IPS-NIHi7 (cell line): ENCODE data around the gene CRX.
"Not testable (repeated sequence)": the region's sequence is repeated elsewhere in the genome, so short reads cannot be mapped to it uniquely, and the experiment has no call there.

Source experiments
- DNase-seq: peaks from one replicate; pipeline ENCODE4 v3.0.0; 2012; ENCODE audit warnings: mixed read lengths; ENCODE audit errors: extremely low spot score

CRX gene

GRCh38 chr19:47803671-47804070, 18.1 kb upstream of the CRX start:
- DNase-seq, result not testable (repeated sequence)

GRCh38 chr19:47804451-47804850, 17.3 kb upstream of the CRX start, which contains the start of gene TPRX1:
TSS of gene TPRX1 (minus strand) at chr19:47804551. CDS start at chr19:47804539, 12 bp downstream.
- DNase-seq, result not testable (repeated sequence)

GRCh38 chr19:47805313-47805712, 16.4 kb upstream of the CRX start:
- no peak for DNase-seq

- DNase-seq, result no peak
These were observed 15.3 kb upstream of the CRX start for GRCh38 chr19:47806435-47806834.

- DNase-seq, result peak; percentile 90
These were observed 8.3 kb upstream of the CRX start for GRCh38 chr19:47813304-47813994.

GRCh38 chr19:47813995-47814328, 7.8 kb upstream of the CRX start:
- DNase-seq, result no peak

- not testable (repeated sequence) for DNase-seq
These were observed 5.5 kb upstream of the CRX start for GRCh38 chr19:47816270-47816669.

GRCh38 chr19:47818221-47818620, 3.5 kb upstream of the CRX start:
- not testable (repeated sequence) for DNase-seq

- DNase-seq, result peak; percentile 72
These were observed 1.9 kb upstream of the CRX start for GRCh38 chr19:47819858-47820257.

- no peak for DNase-seq
These were observed 1.3 kb upstream of the CRX start for GRCh38 chr19:47820410-47820809.

- peak; percentile 43 for DNase-seq
These were observed 2.7 kb downstream of the CRX start for GRCh38 chr19:47824396-47824795.

- DNase-seq, result no peak
These were observed 5.1 kb downstream of the CRX start for GRCh38 chr19:47826800-47827199.

GRCh38 chr19:47832723-47833122, 11.0 kb downstream of the CRX start:
- DNase-seq, result no peak

GRCh38 chr19:47836038-47836437, 14.3 kb downstream of the CRX start:
- no peak for DNase-seq

- no peak for DNase-seq
These were observed 17.7 kb downstream of the CRX start for GRCh38 chr19:47839411-47839810.

- peak; percentile 73 for DNase-seq
These were observed 18.2 kb downstream of the CRX start for GRCh38 chr19:47839913-47840312.

- no peak for DNase-seq
These were observed 21.2 kb downstream of the CRX start for GRCh38 chr19:47842941-47843340.

- no peak for DNase-seq
These were observed 26.7 kb downstream of the CRX start for GRCh38 chr19:47848425-47848822.

GRCh38 chr19:47848823-47849473, 27.2 kb downstream of the CRX start:
- DNase-seq, result peak; percentile 42

- no peak for DNase-seq
These were observed 31.3 kb downstream of the CRX start for GRCh38 chr19:47853003-47853402.

- DNase-seq, result no peak
These were observed 32.7 kb downstream of the CRX start for GRCh38 chr19:47854459-47854858.

GRCh38 chr19:47858231-47858630, 36.5 kb downstream of the CRX start:
- DNase-seq, result not testable (repeated sequence)

- DNase-seq, result not testable (repeated sequence)
These were observed 37.0 kb downstream of the CRX start, which contains the start of gene TPRX2 for GRCh38 chr19:47858646-47859285. TSS of gene TPRX2 (plus strand) at chr19:47859235. CDS start at chr19:47859247, 12 bp downstream.
